Hepatic stellate cell (primary cell): Measurements from ENCODE around the gene EYS.

ENCODE experiments used
- DNase-seq: peaks from one replicate; pipeline ENCODE4 v3.0.0; 2011; ENCODE audit warnings: low spot score

Gene EYS

DNA sequence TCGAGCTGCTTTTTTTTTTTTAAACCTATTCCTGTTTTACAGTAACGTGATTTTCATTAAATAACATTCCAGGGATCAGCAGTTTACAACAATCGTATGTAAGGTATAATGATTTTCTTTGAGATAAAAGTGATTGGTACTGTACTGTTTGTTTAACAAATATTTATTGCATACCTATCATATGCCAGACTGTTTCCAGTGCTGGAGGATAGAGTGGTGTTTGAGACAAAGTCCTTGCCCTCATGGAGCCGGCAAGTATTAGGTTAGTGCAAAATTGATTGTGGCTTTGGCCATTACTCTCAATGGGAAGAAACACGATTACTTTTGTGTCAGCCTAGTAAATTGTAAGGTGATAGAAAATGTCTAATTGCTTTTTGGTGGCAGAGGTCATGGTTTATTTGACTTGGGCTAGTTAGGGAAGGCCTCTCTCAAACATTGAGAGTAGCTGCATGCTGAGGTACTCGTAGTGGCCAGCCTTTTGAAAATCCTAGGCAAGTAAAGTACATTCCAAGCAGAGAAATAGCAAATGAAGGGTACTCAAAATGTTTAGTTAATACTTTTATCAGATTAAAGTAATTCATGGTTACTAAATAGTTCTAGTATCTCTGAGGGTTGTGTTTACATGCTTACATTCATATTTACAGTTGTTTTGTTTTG lies 2035.8 kb downstream of the EYS start:
- DNase-seq, result no peak
